D341Med (cell line): Measurements from ENCODE around the gene PRR16.

Experiments used
- DNase-seq: peaks from one replicate; pipeline ENCODE4 v3.0.0; 2012; ENCODE audit warnings: low spot score

Gene PRR16

GRCh38 chr5:120516805-120517204, 52.7 kb downstream of the PRR16 start:
- no peak for DNase-seq

DNA sequence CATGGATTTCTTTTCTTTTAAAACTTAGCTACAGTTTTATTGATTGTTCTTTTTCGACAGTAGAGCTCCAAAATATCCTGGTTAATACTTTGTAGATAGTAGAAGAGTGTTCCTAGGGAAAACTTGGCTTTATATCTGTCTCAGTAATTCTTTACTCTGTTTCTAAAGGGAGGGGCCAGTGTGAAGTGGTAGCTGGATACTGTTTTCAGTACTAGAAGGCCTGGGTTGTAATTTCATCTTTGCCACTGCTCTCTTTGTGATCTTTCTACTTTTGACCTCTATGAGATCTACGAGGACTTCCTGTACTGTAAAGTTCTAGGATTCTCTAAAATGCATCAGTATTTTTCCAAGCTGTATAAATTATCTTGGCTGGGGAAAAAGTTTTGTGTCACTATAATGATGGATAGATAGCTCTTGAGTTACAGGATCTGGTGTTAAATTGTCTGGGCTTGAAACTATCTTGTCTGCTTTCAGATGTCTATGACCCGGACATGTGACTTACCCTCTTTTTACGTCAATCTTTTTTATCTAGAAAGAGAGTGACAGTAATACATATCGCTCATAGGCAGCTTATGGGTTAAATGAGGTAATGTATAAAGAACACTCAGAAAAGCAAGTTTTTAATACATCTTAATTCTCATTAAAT, 53.6 kb downstream of the PRR16 start:
- no peak for DNase-seq

- no peak for DNase-seq
These were observed 54.5 kb downstream of the PRR16 start for GRCh38 chr5:120518581-120518980.

- DNase-seq, result no peak
These were observed 63.2 kb downstream of the PRR16 start for GRCh38 chr5:120527251-120527650.

GRCh38 chr5:120528609-120529008, 64.5 kb downstream of the PRR16 start:
- DNase-seq, result no peak

DNA sequence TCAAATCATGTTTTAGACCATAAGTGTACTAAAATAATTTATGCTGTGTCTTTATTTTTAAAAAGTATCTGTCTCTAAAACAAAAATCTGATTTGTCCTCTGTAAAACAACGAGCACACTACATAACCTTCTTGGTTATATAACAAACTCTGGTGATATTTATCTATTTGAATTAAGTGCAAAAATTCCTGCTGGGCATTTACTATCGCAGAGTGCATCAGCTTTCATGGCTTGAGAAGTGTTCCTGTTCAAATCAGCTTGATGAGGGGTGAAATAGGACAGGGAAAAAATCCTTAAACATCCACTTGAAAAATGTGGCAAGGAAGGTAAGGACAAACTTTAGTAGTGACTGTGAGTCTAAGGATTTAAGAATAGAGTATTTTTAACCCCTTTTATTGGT, 65.3 kb downstream of the PRR16 start:
- no peak for DNase-seq

DNA sequence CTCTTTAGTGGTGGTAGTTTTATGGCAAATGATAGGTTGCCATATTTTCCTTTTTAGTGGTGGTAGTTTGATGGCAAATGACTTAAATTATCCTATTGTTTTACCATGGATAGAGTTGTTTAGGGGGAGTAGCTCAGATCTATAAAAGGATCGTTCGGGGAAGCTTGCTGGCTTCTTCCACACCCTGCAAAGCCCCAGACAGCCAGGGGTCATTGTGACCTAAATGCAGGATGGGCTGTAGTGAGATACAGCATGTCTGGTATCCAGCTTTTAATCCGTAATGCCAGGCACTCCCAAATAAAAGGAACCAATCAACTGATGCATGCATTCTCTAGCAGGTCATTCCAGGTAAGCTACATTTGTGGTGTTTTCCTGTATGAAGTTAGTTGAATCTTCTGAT, 67.1 kb downstream of the PRR16 start:
- no peak for DNase-seq

DNA sequence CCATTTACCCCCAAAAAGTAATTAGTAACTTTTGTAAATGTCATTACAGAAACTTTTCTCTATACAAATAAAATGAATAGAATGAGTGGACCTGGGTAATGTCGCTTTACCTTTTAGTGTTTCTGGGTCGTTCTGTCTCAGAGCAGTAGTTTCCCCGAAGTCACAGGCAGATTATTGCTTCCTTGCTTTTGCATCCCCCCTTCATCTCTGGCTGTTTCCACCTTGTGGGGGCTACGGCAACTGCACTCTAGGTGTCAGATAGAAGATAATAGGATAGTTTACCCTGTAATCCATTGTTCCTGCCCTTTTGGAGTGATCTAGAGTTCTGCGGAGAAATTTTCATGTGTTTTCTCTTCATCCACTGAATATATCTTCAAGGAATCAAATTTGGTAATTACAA, 68.7 kb downstream of the PRR16 start:
- peak; percentile 22 for DNase-seq

GRCh38 chr5:120533581-120533980, 69.5 kb downstream of the PRR16 start:
- no peak for DNase-seq

- DNase-seq, result no peak
These were observed 71.8 kb downstream of the PRR16 start for GRCh38 chr5:120535900-120536299.

GRCh38 chr5:120538149-120538548, 74.0 kb downstream of the PRR16 start:
- DNase-seq, result no peak

- DNase-seq, result no peak
These were observed 74.5 kb downstream of the PRR16 start for GRCh38 chr5:120538644-120539043.

- DNase-seq, result no peak
These were observed 75.4 kb downstream of the PRR16 start for GRCh38 chr5:120539471-120539870.

- no peak for DNase-seq
These were observed 76.0 kb downstream of the PRR16 start for GRCh38 chr5:120540097-120540496.

DNA sequence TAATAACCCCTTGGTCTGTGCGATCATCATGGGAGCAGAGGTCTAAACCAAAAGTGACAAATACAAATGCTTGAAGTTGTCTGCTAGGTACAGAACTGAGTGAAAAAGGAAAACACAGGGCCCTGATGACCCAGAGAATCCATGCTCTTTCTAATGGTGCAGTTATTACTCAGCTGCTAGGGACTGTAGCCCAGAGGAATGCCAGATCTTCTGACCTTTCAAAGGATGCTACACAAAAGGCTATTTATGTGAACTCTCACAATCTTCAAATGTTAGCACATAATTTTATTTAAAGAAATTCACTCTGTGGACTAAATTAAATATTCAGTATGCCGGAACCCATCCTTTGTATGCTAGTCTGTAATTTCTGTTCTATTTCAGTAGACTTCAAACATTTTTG, 79.9 kb downstream of the PRR16 start:
- DNase-seq, result no peak

- no peak for DNase-seq
These were observed 80.9 kb downstream of the PRR16 start for GRCh38 chr5:120545007-120545406.

- DNase-seq, result no peak
These were observed 81.9 kb downstream of the PRR16 start for GRCh38 chr5:120545951-120546350.

DNA sequence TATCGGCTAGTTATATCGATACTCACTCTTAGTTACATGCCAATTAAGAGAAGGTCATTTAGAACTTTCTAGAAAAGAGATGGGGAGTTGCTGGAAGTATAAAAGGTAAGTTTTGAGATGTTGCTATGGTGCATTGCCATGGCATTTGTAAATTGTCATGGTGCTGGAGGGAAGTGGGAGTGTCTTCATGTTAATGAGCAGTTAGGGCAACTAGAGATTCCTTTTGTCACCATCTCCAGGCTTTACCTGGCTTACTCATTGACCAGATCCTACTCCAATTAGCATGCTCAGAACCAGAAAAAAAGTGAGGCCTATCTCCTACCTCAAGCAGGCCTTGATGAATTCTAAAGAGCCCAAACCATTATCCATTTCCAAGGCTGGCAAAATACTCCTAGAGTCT, 82.8 kb downstream of the PRR16 start:
- no peak for DNase-seq

GRCh38 chr5:120550358-120550757, 86.3 kb downstream of the PRR16 start:
- no peak for DNase-seq

GRCh38 chr5:120552638-120553037, 88.5 kb downstream of the PRR16 start:
- no peak for DNase-seq

GRCh38 chr5:120555345-120555744, 91.2 kb downstream of the PRR16 start:
- no peak for DNase-seq

DNA sequence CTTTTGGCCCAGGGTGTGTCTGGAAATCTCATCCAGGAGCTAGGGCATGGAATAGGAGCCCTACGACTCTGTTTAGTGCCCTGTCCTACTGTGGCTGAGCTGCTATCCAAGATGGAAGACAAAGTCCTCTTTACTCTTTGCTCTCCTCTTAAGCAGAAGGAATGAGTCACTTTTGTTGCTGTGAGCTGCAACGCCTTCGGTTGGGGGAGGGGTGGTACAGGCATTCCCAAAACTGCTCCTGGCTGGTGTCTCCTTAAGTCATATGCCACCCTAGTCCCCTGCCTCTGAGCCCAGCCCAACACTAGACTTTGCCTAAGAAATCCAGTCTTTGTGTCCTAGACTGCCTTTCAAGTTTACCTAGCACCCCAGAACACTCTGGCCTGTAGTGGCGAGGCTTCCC, 99.9 kb downstream of the PRR16 start:
- no peak for DNase-seq

- no peak for DNase-seq
These were observed 103.0 kb downstream of the PRR16 start for GRCh38 chr5:120567066-120567465.

DNA sequence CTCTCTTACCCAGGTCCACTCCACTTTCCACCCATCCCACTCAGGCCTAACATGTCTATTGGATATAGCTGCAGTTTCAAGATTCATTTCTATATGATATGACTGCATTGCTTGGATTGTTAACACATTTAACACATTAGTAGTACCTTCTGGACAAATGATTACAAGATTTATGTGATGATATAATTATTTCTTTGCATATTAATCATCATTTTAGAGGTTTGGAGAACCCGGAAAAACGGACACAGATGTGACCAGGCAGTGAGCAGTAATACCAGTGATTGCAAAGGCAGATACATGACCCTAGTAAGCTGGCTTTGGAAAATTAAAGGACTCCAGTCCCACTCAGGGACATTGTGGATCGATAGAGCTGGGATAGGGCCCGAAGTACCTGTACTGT, 103.8 kb downstream of the PRR16 start:
- no peak for DNase-seq

DNA sequence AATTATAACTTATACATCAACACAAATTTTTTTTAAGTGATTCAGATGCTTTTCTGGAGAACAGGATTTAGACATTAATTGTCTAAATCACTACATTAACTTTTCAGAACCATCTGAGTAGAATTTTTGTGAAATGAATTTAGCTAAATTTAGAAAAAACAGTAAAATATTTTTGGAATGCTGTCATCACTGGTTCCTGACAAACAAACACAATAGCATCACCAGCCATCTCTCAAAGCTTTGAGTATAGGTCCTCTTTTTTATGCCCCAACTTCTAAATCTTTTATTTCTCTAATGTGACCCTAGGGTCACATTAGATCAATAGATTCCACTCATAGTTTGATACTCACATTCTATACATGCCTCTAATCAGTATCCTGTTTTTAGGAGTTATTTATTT, 104.6 kb downstream of the PRR16 start:
- no peak for DNase-seq
